Suprapubic skin (tissue), 4 donors: Measurements from ENCODE around the gene COL19A1. TPM values are rescaled to one million over a fixed set of nuclear protein-coding genes. Genes with fewer than 3 reads are reported as not detected.

ENCODE experiments used
- DNase-seq, 2 donors: peaks; one replicate each; pipeline ENCODE4 v3.0.0-alpha.2; 2019; ENCODE audit warnings: low spot score in 2 of 2
- H3K27ac ChIP-seq: fragments of 200-600 bp; sonication (generic); one replicate; pipeline ENCODE4 v1.5.1; 2019
- H3K27me3 ChIP-seq: fragments of 200-600 bp; sonication (generic); one replicate; pipeline ENCODE4 v1.5.1; 2019
- H3K36me3 ChIP-seq: fragments of 200-600 bp; sonication (generic); one replicate; pipeline ENCODE4 v1.5.1; 2019
- H3K4me1 ChIP-seq: fragments of 200-600 bp; sonication (generic); one replicate; pipeline ENCODE4 v1.5.1; 2019
- H3K4me3 ChIP-seq: fragments of 200-600 bp; sonication (generic); one replicate; pipeline ENCODE4 v1.5.1; 2019; ENCODE audit warnings: mild to moderate bottlenecking
- H3K9me3 ChIP-seq: fragments of 200-600 bp; sonication (generic); one replicate; pipeline ENCODE4 v1.5.1; 2019
- CTCF ChIP-seq, 2 donors: fragments of 200-600 bp in 1 of 2; fragments of 450-650 bp in 1 of 2; sonication (generic) in 1 of 2; IDR thresholded peaks; one replicate each; pipeline ENCODE4 v1.5.1; 2016 to 2019; ENCODE audit warnings: antibody characterized with exemption in 2 of 2, mild to moderate bottlenecking in 1 of 2, moderate library complexity in 1 of 2
- EP300 ChIP-seq: sonication (generic); formaldehyde crosslinking; IDR thresholded peaks from one replicate; pipeline ENCODE4 v1.6.1; 2017; ENCODE audit warnings: antibody characterized with exemption
- POLR2A ChIP-seq, 2 donors: fragments of 450-650 bp; IDR thresholded peaks; one replicate each; pipeline ENCODE4 v1.6.1; 2017; ENCODE audit warnings: antibody characterized with exemption in 2 of 2, mild to moderate bottlenecking in 2 of 2, moderate library complexity in 2 of 2
- POLR2AphosphoS5 ChIP-seq, 3 donors: sonication (generic); formaldehyde crosslinking; IDR thresholded peaks; one replicate each; pipeline ENCODE4 v1.6.1; 2017; ENCODE audit warnings: antibody characterized with exemption in 3 of 3
- WGBS: methylation state at CpG from one replicate; pipeline ENCODE4 v1.1.5; 2018; 5-methylcytosine and 5-hydroxymethylcytosine counted together
- total RNA-seq, 4 donors: library from RNA; depleted of rRNA; stranded (reverse); fragments of >200 nt; gene quantifications; one replicate each; pipeline ENCODE4 v1.1.0, GENCODE V29; 2016

COL19A1 gene
- total RNA-seq, 4 donors from 2014 or later, result 0.10 TPM; not detected in 3

- no peak overlapping the region for H3K4me3 ChIP-seq
- 38% methylated on average over 1 of the region's 1 CpG for WGBS
- H3K36me3 ChIP-seq, result no peaks in the 10 kb centered on the region
- H3K27ac ChIP-seq, result no peak overlapping the region
- no peaks in the 10 kb centered on the region for H3K4me1 ChIP-seq
- TF ChIP-seq POLR2A (IDR thresholded peaks at IDR 0.05) (no peak), POLR2AphosphoS5 (IDR thresholded peaks at IDR 0.05) (no peak), EP300 (no peak), CTCF (IDR thresholded peaks at IDR 0.05) (no peak)
- no peak for DNase-seq
- H3K27me3 ChIP-seq, result no peaks in the 10 kb centered on the region
- no peaks in the 10 kb centered on the region for H3K9me3 ChIP-seq
Observed at GRCh38 chr6:70072540-70073179, 206.3 kb downstream of the COL19A1 start.

GRCh38 chr6:70073637-70074036 is 207.3 kb downstream of the COL19A1 start:
- TF ChIP-seq POLR2AphosphoS5 (IDR thresholded peaks at IDR 0.05) (no peak), EP300 (no peak), POLR2A (IDR thresholded peaks at IDR 0.05) (no peak), CTCF (IDR thresholded peaks at IDR 0.05) (no peak)
- Histone ChIP-seq H3K27me3 (no peaks in the 10 kb centered on the region), H3K9me3 (no peaks in the 10 kb centered on the region), H3K27ac (no peak overlapping the region), H3K4me1 (no peaks in the 10 kb centered on the region), H3K4me3 (no peak overlapping the region), H3K36me3 (no peaks in the 10 kb centered on the region)
- DNase-seq, result no peak

GRCh38 chr6:70079241-70079640 is 212.9 kb downstream of the COL19A1 start:
- no peaks in the 10 kb centered on the region for H3K27me3 ChIP-seq
- 89% methylated on average over 3 of the region's 3 CpGs for WGBS

GRCh38 chr6:70080443-70081070 is 214.2 kb downstream of the COL19A1 start:
- Histone ChIP-seq H3K36me3 (no peaks in the 10 kb centered on the region), H3K4me3 (no peak overlapping the region), H3K27me3 (no peaks in the 10 kb centered on the region), H3K9me3 (no peaks in the 10 kb centered on the region), H3K4me1 (no peaks in the 10 kb centered on the region), H3K27ac (no peak overlapping the region)
- WGBS, result 44% methylated on average over 4 of the region's 4 CpGs
- no peak for DNase-seq
- TF ChIP-seq POLR2AphosphoS5 (IDR thresholded peaks at IDR 0.05), result no peak
- TF ChIP-seq CTCF (IDR thresholded peaks at IDR 0.05), result no peak
- TF ChIP-seq POLR2A (IDR thresholded peaks at IDR 0.05), result no peak
- no peak for TF ChIP-seq EP300

More at GRCh38 chr6:70079241-70079640, 212.9 kb downstream of the COL19A1 start:
- no peak overlapping the region for H3K27ac ChIP-seq
- no peak overlapping the region for H3K4me3 ChIP-seq
- TF ChIP-seq EP300 (no peak), CTCF (IDR thresholded peaks at IDR 0.05) (no peak), POLR2A (IDR thresholded peaks at IDR 0.05) (no peak)
- H3K4me1 ChIP-seq, result no peaks in the 10 kb centered on the region
- DNase-seq, result no peak
- H3K9me3 ChIP-seq, result no peaks in the 10 kb centered on the region
- no peaks in the 10 kb centered on the region for H3K36me3 ChIP-seq

- Histone ChIP-seq H3K4me1 (no peaks in the 10 kb centered on the region), H3K4me3 (no peak overlapping the region), H3K27ac (no peak overlapping the region), H3K9me3 (no peaks in the 10 kb centered on the region), H3K36me3 (no peaks in the 10 kb centered on the region), H3K27me3 (no peaks in the 10 kb centered on the region)
- no peak for DNase-seq
- no peak for TF ChIP-seq EP300
- no peak for TF ChIP-seq POLR2A (IDR thresholded peaks at IDR 0.05)
- no peak for TF ChIP-seq POLR2AphosphoS5 (IDR thresholded peaks at IDR 0.05)
- no peak for TF ChIP-seq CTCF (IDR thresholded peaks at IDR 0.05)
- 95% methylated on average over 7 of the region's 7 CpGs for whole genome bisulfite sequencing
Observed at GRCh38 chr6:70082830-70083229, 216.5 kb downstream of the COL19A1 start.
